Fibroblast of mammary gland (primary cell): Measurements from ENCODE around the gene RPS5.
A peak's percentile ranks its signal among the peaks of the same experiment; 100 is the strongest.

Source experiments
- DNase-seq: peaks from one replicate; pipeline ENCODE4 v3.0.0-alpha.2; 2010; ENCODE audit warnings: low read depth
- H3K4me3 ChIP-seq: 2 replicates; pipeline ENCODE4 v1.5.1; 2011; ENCODE audit warnings: low read depth, mild to moderate bottlenecking, low read length, moderate library complexity; ENCODE audit not compliant: control insufficient read depth
- CTCF ChIP-seq: conservative IDR thresholded peaks from 2 replicates; pipeline ENCODE4 v1.5.1; 2011; ENCODE audit warnings: low read depth, low read length, inconsistent platforms; ENCODE audit not compliant: control insufficient read depth, insufficient read depth

RPS5 gene

GRCh38 chr19:58392945-58393724, 6.1 kb downstream of the RPS5 start:
- TF ChIP-seq CTCF: no peak
- DNase-seq: no peak
- no peak overlapping the region for H3K4me3 ChIP-seq

- no peak for TF ChIP-seq CTCF
- DNase-seq: no peak
- H3K4me3 ChIP-seq: no peak overlapping the region
These were observed 6.6 kb downstream of the RPS5 start for GRCh38 chr19:58393725-58394033.

GRCh38 chr19:58394821-58395219, 7.8 kb downstream of the RPS5 start:
- no peak for DNase-seq
- no peak for TF ChIP-seq CTCF
- H3K4me3 ChIP-seq: no peak overlapping the region

GRCh38 chr19:58395220-58395978, 8.3 kb downstream of the RPS5 start, which contains the start of gene RNF225:
RNF225 (plus strand) TSS chr19:58395656; CDS start chr19:58396090, 434 bp downstream.
- H3K4me3 ChIP-seq: no peak within 1 kb of the TSS
- peak; percentile 13 for DNase-seq
- TF ChIP-seq CTCF: no peak

- peak; percentile 32 for DNase-seq
- no peak for TF ChIP-seq CTCF
- no peak overlapping the region for H3K4me3 ChIP-seq
These were observed 9.0 kb downstream of the RPS5 start for GRCh38 chr19:58395979-58396627.

GRCh38 chr19:58396691-58397532, 9.8 kb downstream of the RPS5 start:
- no peak overlapping the region for H3K4me3 ChIP-seq

More at GRCh38 chr19:58396691-58397532, 9.8 kb downstream of the RPS5 start:
- DNase-seq: no peak
- TF ChIP-seq CTCF: no peak
